Measurements from ENCODE around the gene IRF2.

GRCh38 chr4:184419976-184420375, 54.4 kb downstream of the IRF2 start:
- TF ChIP-seq CTCF (IDR thresholded peaks at IDR 0.05): no peak
- no peak for TF ChIP-seq POLR2A (IDR thresholded peaks at IDR 0.05)
- TF ChIP-seq EP300 (IDR thresholded peaks at IDR 0.05): no peak
